GM23338 (cell line): ENCODE measurements around the gene CCDC106. TPM values are rescaled to one million over a fixed set of nuclear protein-coding genes. Genes with fewer than 3 reads are reported as not detected.

Source experiments
- ATAC-seq: fragments of 200-7000 bp; cut with Tn5 transposase; 3 replicates; pipeline ENCODE4 v1.9.1; 2020
- DNase-seq: peaks from one replicate; pipeline ENCODE4 v3.0.0-alpha.2; 2015; ENCODE audit warnings: low spot score
- H2AFZ ChIP-seq: fragments of 200-600 bp; sonication (generic); 2 replicates; pipeline ENCODE4 v1.8.0; 2016; ENCODE audit warnings: antibody characterized with exemption, mild to moderate bottlenecking, moderate library complexity
- H3F3A ChIP-seq: fragments of 200-600 bp; sonication (generic); replicated peaks from 2 replicates; pipeline ENCODE4 v1.8.0; 2017; ENCODE audit warnings: antibody characterized with exemption, mixed run types, low read depth
- H3K27ac ChIP-seq: fragments of 200-600 bp; sonication (generic); 2 replicates; pipeline ENCODE4 v1.6.1; 2016; ENCODE audit warnings: low read depth
- H3K27me3 ChIP-seq: fragments of 200-600 bp; sonication (generic); 2 replicates; pipeline ENCODE4 v1.8.0; 2016; ENCODE audit warnings: mild to moderate bottlenecking, mixed run types, moderate library complexity; ENCODE audit not compliant: insufficient read depth
- H3K36me3 ChIP-seq: fragments of 200-600 bp; sonication (generic); 2 replicates; pipeline ENCODE4 v1.8.0; 2016; ENCODE audit warnings: mild to moderate bottlenecking; ENCODE audit not compliant: insufficient read depth
- H3K4me1 ChIP-seq: fragments of 200-600 bp; sonication (generic); 2 replicates; pipeline ENCODE4 v1.8.0; 2016; ENCODE audit warnings: mild to moderate bottlenecking, moderate library complexity; ENCODE audit not compliant: insufficient read depth
- H3K4me2 ChIP-seq: fragments of 200-600 bp; sonication (generic); 2 replicates; pipeline ENCODE4 v1.7.1; 2017; ENCODE audit warnings: mixed run types
- H3K4me3 ChIP-seq: fragments of 200-600 bp; sonication (generic); 2 replicates; pipeline ENCODE4 v1.6.1; 2016; ENCODE audit warnings: mixed run types
- H3K79me2 ChIP-seq: fragments of 200-600 bp; sonication (generic); replicated peaks from 2 replicates; pipeline ENCODE4 v1.8.0; 2017; ENCODE audit warnings: mild to moderate bottlenecking; ENCODE audit not compliant: insufficient read depth
- H3K9me2 ChIP-seq: fragments of 200-600 bp; sonication (generic); 2 replicates; pipeline ENCODE4 v1.8.0; 2017; ENCODE audit not compliant: insufficient read depth
- H4K20me1 ChIP-seq: fragments of 200-600 bp; sonication (generic); replicated peaks from 2 replicates; pipeline ENCODE4 v1.8.0; 2017; ENCODE audit warnings: mild to moderate bottlenecking; ENCODE audit not compliant: insufficient read depth
- H3K27ac Mint-ChIP-seq: 2 replicates; pipeline ENCODE4 v1.8.0; 2020; ENCODE audit warnings: inconsistent platforms, mild to moderate bottlenecking, moderate library complexity, mixed read lengths
- H3K27me3 Mint-ChIP-seq: 3 replicates; pipeline ENCODE4 v1.8.0; 2022; ENCODE audit warnings: low read depth, mild to moderate bottlenecking, moderate library complexity, mixed read lengths, inconsistent platforms; ENCODE audit not compliant: insufficient read depth, poor library complexity
- H3K36me3 Mint-ChIP-seq: 3 replicates; pipeline ENCODE4 v1.8.0; 2021; ENCODE audit warnings: low read depth, mild to moderate bottlenecking, inconsistent platforms, moderate library complexity, mixed read lengths
- H3K4me1 Mint-ChIP-seq: 3 replicates; pipeline ENCODE4 v1.8.0; 2020; ENCODE audit warnings: mild to moderate bottlenecking, inconsistent platforms, mixed read lengths
- H3K4me3 Mint-ChIP-seq: 3 replicates; pipeline ENCODE4 v1.8.0; 2021; ENCODE audit warnings: moderate library complexity, mild to moderate bottlenecking, inconsistent platforms, mixed read lengths
- H3K9me3 Mint-ChIP-seq: 3 replicates; pipeline ENCODE4 v1.8.0; 2020; ENCODE audit warnings: moderate library complexity, mild to moderate bottlenecking, inconsistent platforms, mixed read lengths
- CTCF ChIP-seq, 2 experiments: fragments of 200-600 bp in 1 of 2; sonication (generic) in 1 of 2; conservative IDR thresholded peaks; 2 replicates each; pipeline versions ENCODE4 v1.5.1 to v1.6.1; 2016 to 2017; ENCODE audit warnings: antibody characterized with exemption in 2 of 2, low read depth in 2 of 2, mild to moderate bottlenecking in 2 of 2, moderate library complexity in 1 of 2
- POLR2AphosphoS5 ChIP-seq: IDR thresholded peaks from 2 replicates; pipeline ENCODE4 v1.6.1; 2016; ENCODE audit warnings: antibody characterized with exemption, low read depth
- ZNF331 ChIP-seq: fragments of 250-450 bp; sonication (Bioruptor Pico); IDR thresholded peaks from 2 replicates; pipeline ENCODE4 v1.5.0; 2020; ENCODE audit warnings: low read depth, mild to moderate bottlenecking, moderate library complexity
- ZNF462 ChIP-seq: fragments of 250-450 bp; sonication (Bioruptor Pico); IDR thresholded peaks from 2 replicates; pipeline ENCODE4 v1.5.0; 2020; ENCODE audit warnings: mild to moderate bottlenecking, moderate library complexity
- polyA plus RNA-seq: library from polyadenylated mRNA; unstranded; fragments of >200 nt; fragmentation: Nextera tagmentation; extraction: Ambion mirVana; gene quantifications from 2 replicates; pipeline ENCODE4 v1.2.1, GENCODE V29; 2016
- total RNA-seq: library from RNA; depleted of rRNA; stranded (reverse); fragments of >200 nt; shearing (Covaris generic); gene quantifications from 2 replicates; pipeline ENCODE4 v1.2.3, GENCODE V29; 2014

Gene CCDC106
- total and polyA plus RNA-seq, 2 experiments from 2014 or later = 12.0 to 17.6 TPM

- TF ChIP-seq ZNF462 (CRISPR knock-in tag) (no peak), POLR2AphosphoS5 (no peak), ZNF331 (CRISPR knock-in tag) (no peak), CTCF (conservative IDR thresholded peaks at IDR 0.05; ENCODE audit: low read depth in 2 of 2) (no peak)
Observed at GRCh38 chr19:55696301-55697068, 48.5 kb downstream of the CCDC106 start (continued).

- Histone ChIP-seq H3K36me3 (no peaks in the 10 kb centered on the region), H3K79me2 (no peaks in the 10 kb centered on the region), H2AFZ (no peak overlapping the region), H4K20me1 (no peaks in the 10 kb centered on the region; the same call in 1 of the 2 replicates), H3K27me3 (no peaks in the 10 kb centered on the region), H3K27ac (no peak overlapping the region), H3K4me2 (no peak overlapping the region), H3F3A (no peaks in the 10 kb centered on the region), H3K4me3 (no peak overlapping the region), H3K9me2 (no peaks in the 10 kb centered on the region), H3K4me1 (no peaks in the 10 kb centered on the region)
- TF ChIP-seq POLR2AphosphoS5 (no peak), ZNF331 (CRISPR knock-in tag) (no peak), CTCF (conservative IDR thresholded peaks at IDR 0.05; ENCODE audit: low read depth in 2 of 2) (no peak)
- Mint-ChIP-seq H3K4me1 (no peaks in the 10 kb centered on the region; the same call in 2 of the 3 replicates), H3K27ac (no peak overlapping the region), H3K9me3 (peaks cover 3% of the 10 kb centered on the region; the same call in 2 of the 3 replicates), H3K27me3 (peaks cover 4% of the 10 kb centered on the region), H3K36me3 (peaks cover 48% of the 10 kb centered on the region), H3K4me3 (no peak overlapping the region)
- DNase-seq = no peak
- ATAC-seq = no peak
Observed at GRCh38 chr19:55697069-55697440, 49.0 kb downstream of the CCDC106 start.
